PFSK-1 (cell line): Measurements from ENCODE around the gene VWC2.

ENCODE experiments used
- FOXP2 ChIP-seq: optimal IDR thresholded peaks from 2 replicates; pipeline ENCODE3; 2011; ENCODE audit warnings: borderline replicate concordance, control low read depth, inconsistent platforms; ENCODE audit not compliant: insufficient read depth; ENCODE audit errors: extremely low read length, extremely low read depth
- POLR2AphosphoS5 ChIP-seq: IDR thresholded peaks from 2 replicates; pipeline ENCODE4 v1.6.1; 2012; ENCODE audit warnings: low read depth, mild to moderate bottlenecking, control low read depth, low read length, moderate library complexity
- SIN3A ChIP-seq: IDR thresholded peaks from 2 replicates; pipeline ENCODE4 v1.6.1; 2012; ENCODE audit warnings: mild to moderate bottlenecking, low read length, moderate library complexity, borderline replicate concordance; ENCODE audit not compliant: insufficient read depth
- TAF1 ChIP-seq: IDR thresholded peaks from 2 replicates; pipeline ENCODE4 v1.6.1; 2012; ENCODE audit warnings: low read length, control low read depth, borderline replicate concordance; ENCODE audit not compliant: insufficient read depth
- TF ChIP-seq, protein P1 (sequence below), 2 experiments: IDR thresholded peaks; 2 replicates each; pipeline versions ENCODE4 v1.6.1 to v1.8.0; 2011 to 2012; ENCODE audit warnings: low read depth in 2 of 2, low read length in 2 of 2, control low read depth in 1 of 2, inconsistent platforms in 1 of 2, mild to moderate bottlenecking in 1 of 2, moderate library complexity in 1 of 2; ENCODE audit not compliant: insufficient read depth in 1 of 2

The VWC2 gene

DNA sequence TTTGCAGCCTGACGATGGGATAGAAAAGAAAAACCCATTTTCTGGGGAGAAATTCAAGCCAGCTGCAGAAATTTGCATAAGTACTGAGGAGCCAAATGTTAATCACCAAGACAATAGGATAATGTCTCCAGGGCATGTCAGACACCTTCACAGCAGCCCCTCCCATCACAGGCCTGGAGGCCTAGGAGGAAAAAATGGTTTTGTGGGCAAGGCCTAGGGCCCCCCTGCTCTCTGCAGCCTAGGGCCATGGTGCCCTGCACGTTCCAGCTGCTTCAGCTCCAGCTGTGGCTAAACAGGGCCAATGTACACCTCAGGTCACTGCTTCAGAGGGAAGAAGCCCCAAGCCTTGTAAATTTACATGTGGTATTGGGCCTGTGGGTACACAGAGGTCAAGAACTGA is 158.2 kb downstream of the VWC2 start:
- TF ChIP-seq FOXP2 (no peak), SIN3A (no peak), TAF1 (no peak), POLR2AphosphoS5 (no peak)
- TF ChIP-seq, protein P1, sequence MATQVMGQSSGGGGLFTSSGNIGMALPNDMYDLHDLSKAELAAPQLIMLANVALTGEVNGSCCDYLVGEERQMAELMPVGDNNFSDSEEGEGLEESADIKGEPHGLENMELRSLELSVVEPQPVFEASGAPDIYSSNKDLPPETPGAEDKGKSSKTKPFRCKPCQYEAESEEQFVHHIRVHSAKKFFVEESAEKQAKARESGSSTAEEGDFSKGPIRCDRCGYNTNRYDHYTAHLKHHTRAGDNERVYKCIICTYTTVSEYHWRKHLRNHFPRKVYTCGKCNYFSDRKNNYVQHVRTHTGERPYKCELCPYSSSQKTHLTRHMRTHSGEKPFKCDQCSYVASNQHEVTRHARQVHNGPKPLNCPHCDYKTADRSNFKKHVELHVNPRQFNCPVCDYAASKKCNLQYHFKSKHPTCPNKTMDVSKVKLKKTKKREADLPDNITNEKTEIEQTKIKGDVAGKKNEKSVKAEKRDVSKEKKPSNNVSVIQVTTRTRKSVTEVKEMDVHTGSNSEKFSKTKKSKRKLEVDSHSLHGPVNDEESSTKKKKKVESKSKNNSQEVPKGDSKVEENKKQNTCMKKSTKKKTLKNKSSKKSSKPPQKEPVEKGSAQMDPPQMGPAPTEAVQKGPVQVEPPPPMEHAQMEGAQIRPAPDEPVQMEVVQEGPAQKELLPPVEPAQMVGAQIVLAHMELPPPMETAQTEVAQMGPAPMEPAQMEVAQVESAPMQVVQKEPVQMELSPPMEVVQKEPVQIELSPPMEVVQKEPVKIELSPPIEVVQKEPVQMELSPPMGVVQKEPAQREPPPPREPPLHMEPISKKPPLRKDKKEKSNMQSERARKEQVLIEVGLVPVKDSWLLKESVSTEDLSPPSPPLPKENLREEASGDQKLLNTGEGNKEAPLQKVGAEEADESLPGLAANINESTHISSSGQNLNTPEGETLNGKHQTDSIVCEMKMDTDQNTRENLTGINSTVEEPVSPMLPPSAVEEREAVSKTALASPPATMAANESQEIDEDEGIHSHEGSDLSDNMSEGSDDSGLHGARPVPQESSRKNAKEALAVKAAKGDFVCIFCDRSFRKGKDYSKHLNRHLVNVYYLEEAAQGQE (IDR thresholded peaks at IDR 0.05; ENCODE audit: insufficient read depth in 1 of 2, low read depth in 2 of 2, low read length in 2 of 2), result no peak

- no peak for TF ChIP-seq POLR2AphosphoS5
- no peak for TF ChIP-seq FOXP2
- no peak for TF ChIP-seq TAF1
- TF ChIP-seq SIN3A, result no peak
- TF ChIP-seq, protein P1 (IDR thresholded peaks at IDR 0.05; ENCODE audit: insufficient read depth in 1 of 2, low read depth in 2 of 2, low read length in 2 of 2), result no peak
Measured at GRCh38 chr7:49937608-49938007, 164.2 kb downstream of the VWC2 start.
